SK-N-SH (cell line): ENCODE measurements around the gene PGAM2. TPM values are rescaled to one million over a fixed set of nuclear protein-coding genes. Genes with fewer than 3 reads are reported as not detected.

Experiments
- CTCF ChIA-PET: fragments of 300-600, 350-600 bp; formaldehyde crosslinking; extraction: SDS; loops from one replicate; lab custom pipeline; 2021; lab: Yijun Ruan, JAX
- POLR2A ChIA-PET: fragments of 350-600 bp; sonication (Branson Sonifier 250); formaldehyde crosslinking; extraction: SDS; loops from one replicate; lab custom pipeline; 2020; ENCODE audit warnings: antibody characterized with exemption, inconsistent platforms; lab: Yijun Ruan, JAX
- DNase-seq: peaks from one replicate; pipeline ENCODE4 v3.0.0; 2012
- H2AFZ ChIP-seq: fragments of 200-600 bp; sonication (generic); 2 replicates; pipeline ENCODE4 v1.8.1; 2016; ENCODE audit warnings: antibody characterized with exemption, mild to moderate bottlenecking, low read depth
- H3F3A ChIP-seq: fragments of 200-600 bp; sonication (generic); replicated peaks from 2 replicates; pipeline ENCODE3; 2016; ENCODE audit warnings: antibody characterized with exemption, mild to moderate bottlenecking; ENCODE audit not compliant: insufficient read depth
- H3K27ac ChIP-seq, 2 experiments: fragments of 200-500 bp in 1 of 2; fragments of 200-600 bp in 1 of 2; sonication (Bioruptor generic) in 1 of 2; sonication (generic), shearing (Covaris generic) in 1 of 2; 2 replicates each; pipeline versions ENCODE4 v1.5.1 to v1.6.1; 2014 to 2016; ENCODE audit warnings: low read depth in 2 of 2, inconsistent platforms in 1 of 2, low read length in 1 of 2, mild to moderate bottlenecking in 1 of 2, mixed read lengths in 1 of 2
- H3K27me3 ChIP-seq: fragments of 200-600 bp; sonication (generic), shearing (Covaris generic); 2 replicates; pipeline ENCODE4 v1.6.1; 2016; ENCODE audit warnings: mixed run types; ENCODE audit not compliant: insufficient read depth
- H3K36me3 ChIP-seq, 2 experiments: fragments of 200-500 bp in 1 of 2; fragments of 200-600 bp in 1 of 2; sonication (Bioruptor generic) in 1 of 2; sonication (generic) in 1 of 2; replicated peaks in 1 of 2; 2 replicates each; pipeline versions ENCODE3 to v1.5.1; 2014 to 2016; ENCODE audit warnings: low read length in 1 of 2, mild to moderate bottlenecking in 1 of 2; ENCODE audit not compliant: insufficient read depth in 2 of 2, control insufficient read depth in 1 of 2
- H3K4me1 ChIP-seq, 2 experiments: fragments of 200-500 bp in 1 of 2; fragments of 200-600 bp in 1 of 2; sonication (Bioruptor generic) in 1 of 2; sonication (generic), shearing (Covaris generic) in 1 of 2; 2 replicates each; pipeline versions ENCODE4 v1.5.1 to v1.6.1; 2014 to 2016; ENCODE audit warnings: low read depth in 1 of 2, low read length in 1 of 2, mixed run types in 1 of 2; ENCODE audit not compliant: insufficient read depth in 2 of 2, control insufficient read depth in 1 of 2
- H3K4me2 ChIP-seq: fragments of 200-600 bp; sonication (generic), shearing (Covaris generic); 2 replicates; pipeline ENCODE4 v1.6.1; 2017; ENCODE audit warnings: mixed run types
- H3K4me3 ChIP-seq, 2 experiments: fragments of 200-500 bp in 1 of 2; fragments of 200-600 bp in 1 of 2; sonication (Bioruptor generic) in 1 of 2; sonication (generic), shearing (Covaris generic) in 1 of 2; 2 replicates each; pipeline versions ENCODE4 v1.5.1 to v1.8.1; 2014 to 2016; ENCODE audit warnings: low read depth in 2 of 2, inconsistent platforms in 1 of 2, low read length in 1 of 2, mild to moderate bottlenecking in 1 of 2, mixed read lengths in 1 of 2, moderate library complexity in 1 of 2
- H3K79me2 ChIP-seq: fragments of 200-600 bp; sonication (generic); 2 replicates; pipeline ENCODE4 v1.8.1; 2017; ENCODE audit warnings: mild to moderate bottlenecking; ENCODE audit not compliant: insufficient read depth
- H3K9ac ChIP-seq: fragments of 200-600 bp; sonication (generic); 2 replicates; pipeline ENCODE4 v1.6.1; 2017; ENCODE audit warnings: mixed run types
- H3K9me2 ChIP-seq: fragments of 200-600 bp; sonication (generic); 2 replicates; pipeline ENCODE4 v1.6.1; 2017; ENCODE audit warnings: mixed run types
- H3K9me3 ChIP-seq: fragments of 200-600 bp; sonication (generic); 2 replicates; pipeline ENCODE4 v1.6.1; 2017; ENCODE audit warnings: mixed run types, mild to moderate bottlenecking, moderate library complexity
- H4K20me1 ChIP-seq: fragments of 200-600 bp; sonication (generic); 2 replicates; pipeline ENCODE4 v1.6.1; 2017; ENCODE audit warnings: mild to moderate bottlenecking, mixed run types; ENCODE audit not compliant: insufficient read depth
- CTCF ChIP-seq: fragments of 200-600 bp; sonication (generic); IDR thresholded peaks from 2 replicates; pipeline ENCODE4 v1.6.1; 2017; ENCODE audit warnings: antibody characterized with exemption, mild to moderate bottlenecking, moderate library complexity
- GABPA ChIP-seq: IDR thresholded peaks from 2 replicates; pipeline ENCODE4 v1.4.0; 2012; ENCODE audit warnings: low read depth, mild to moderate bottlenecking
- IRF3 ChIP-seq: fragments of 150-350 bp; IDR thresholded peaks from 2 replicates; pipeline ENCODE4 v1.6.1; 2016; ENCODE audit warnings: mild to moderate bottlenecking, low read depth, low read length
- ZBTB33 ChIP-seq: IDR thresholded peaks from 2 replicates; pipeline ENCODE4 v1.4.0; 2012; ENCODE audit warnings: low read depth, borderline replicate concordance
- WGBS: methylation state at CpG from one replicate; pipeline ENCODE4 v1.1.6; 2017; ENCODE audit warnings: low lambda C conversion rate; 5-methylcytosine and 5-hydroxymethylcytosine counted together
- polyA plus RNA-seq, 3 experiments: library from polyadenylated mRNA; depleted of rRNA; stranded (reverse); fragments of >200 nt; gene quantifications; 2 replicates each; pipeline ENCODE4 v1.2.3, GENCODE V29; 2012

The PGAM2 gene
- polyA plus RNA-seq, 1 of the 3 experiments (the other 2 are of a cell fraction), result 0.79 TPM

- no peak for TF ChIP-seq ZBTB33
- no peak for TF ChIP-seq GABPA
- TF ChIP-seq, all 33 proteins: peak for 0
These were observed 44.6 kb upstream of the PGAM2 start (continued) for GRCh38 chr7:44109991-44110390.

GRCh38 chr7:44108768-44109750 is 43.7 kb upstream of the PGAM2 start:
- WGBS, result 89% methylated on average over 19 of the region's 21 CpGs
- H3K9me3 ChIP-seq, result no peaks in the 10 kb centered on the region
- peak; percentile 65 for DNase-seq
- peaks cover 7 to 26% of the 10 kb centered on the region in 2 experiments; a peak in 1 of 4 replicates for H3K4me1 ChIP-seq
- no peaks in the 10 kb centered on the region for H3K9me2 ChIP-seq
- no peak overlapping the region; the same call in 1 of the 2 replicates for H3K4me2 ChIP-seq
- no peak for TF ChIP-seq IRF3
- peak; percentile 21; the same call in 1 of the 2 replicates for TF ChIP-seq CTCF
- H2AFZ ChIP-seq, result no peak overlapping the region
- no peak overlapping the region for H3K9ac ChIP-seq
- H3K27ac ChIP-seq, result no peak overlapping the region
- H3F3A ChIP-seq, result peaks cover 14% of the 10 kb centered on the region
- POLR2A ChIA-PET, result no interaction called here
- peaks cover 9% of the 10 kb centered on the region; the same call in 1 of the 2 replicates for H4K20me1 ChIP-seq
- H3K36me3 ChIP-seq, result peaks cover 27 to 73% of the 10 kb centered on the region in 2 experiments
- H3K27me3 ChIP-seq, result no peaks in the 10 kb centered on the region
- H3K4me3 ChIP-seq, result no peak overlapping the region
- peaks cover 41% of the 10 kb centered on the region for H3K79me2 ChIP-seq
- CTCF ChIA-PET, result interaction anchor here (0.7 to 2.3 kb wide), 5 partner anchors 12 to 89 kb away, joined by 3 to 7 read pairs (median 3); no protein-coding TSS in a partner anchor
